GM23248 (cell line): ENCODE data around the gene CCND1. TPM values are rescaled to one million over a fixed set of nuclear protein-coding genes. Genes with fewer than 3 reads are reported as not detected.

Experiments
- DNase-seq: peaks from one replicate; pipeline ENCODE4 v3.0.0-alpha.2; 2015
- H2AFZ ChIP-seq: fragments of 200-600 bp; sonication (generic); 2 replicates; pipeline ENCODE4 v1.6.1; 2016; ENCODE audit warnings: antibody characterized with exemption
- H3F3A ChIP-seq: fragments of 200-600 bp; sonication (generic); 2 replicates; pipeline ENCODE4 v1.6.1; 2016; ENCODE audit warnings: mild to moderate bottlenecking, antibody characterized with exemption, mixed run types; ENCODE audit not compliant: insufficient read depth
- H3K27ac ChIP-seq: fragments of 200-600 bp; sonication (generic); 2 replicates; pipeline ENCODE4 v1.5.1; 2016; ENCODE audit warnings: mild to moderate bottlenecking
- H3K27me3 ChIP-seq: fragments of 200-600 bp; sonication (generic); replicated peaks from 2 replicates; pipeline ENCODE4 v1.6.1; 2016; ENCODE audit warnings: mild to moderate bottlenecking; ENCODE audit not compliant: insufficient read depth
- H3K36me3 ChIP-seq: fragments of 200-600 bp; sonication (generic); 2 replicates; pipeline ENCODE4 v1.6.1; 2016; ENCODE audit warnings: low read depth, mild to moderate bottlenecking
- H3K4me1 ChIP-seq: fragments of 200-600 bp; sonication (generic); 2 replicates; pipeline ENCODE4 v1.6.1; 2016; ENCODE audit warnings: mild to moderate bottlenecking; ENCODE audit not compliant: insufficient read depth
- H3K4me2 ChIP-seq: fragments of 200-600 bp; sonication (generic); one replicate; pipeline ENCODE4 v1.6.1; 2016; ENCODE audit warnings: mild to moderate bottlenecking; ENCODE audit not compliant: unreplicated experiment
- H3K4me3 ChIP-seq: fragments of 200-600 bp; sonication (generic); 2 replicates; pipeline ENCODE4 v1.5.1; 2016; ENCODE audit warnings: mild to moderate bottlenecking
- H3K79me2 ChIP-seq: fragments of 200-600 bp; sonication (generic); 2 replicates; pipeline ENCODE4 v1.6.1; 2016; ENCODE audit warnings: mild to moderate bottlenecking; ENCODE audit not compliant: insufficient read depth
- H3K9ac ChIP-seq: fragments of 200-600 bp; sonication (generic); 2 replicates; pipeline ENCODE4 v1.6.1; 2016; ENCODE audit warnings: mild to moderate bottlenecking
- H3K9me2 ChIP-seq: fragments of 200-600 bp; sonication (generic); 2 replicates; pipeline ENCODE4 v1.6.1; 2016; ENCODE audit warnings: mixed run types, mild to moderate bottlenecking, moderate library complexity; ENCODE audit not compliant: insufficient read depth
- H3K9me3 ChIP-seq: fragments of 200-600 bp; sonication (generic); one replicate; pipeline ENCODE4 v1.6.1; 2017; ENCODE audit warnings: low read depth
- H4K20me1 ChIP-seq: fragments of 200-600 bp; sonication (generic); 2 replicates; pipeline ENCODE4 v1.6.0; 2016; ENCODE audit not compliant: insufficient read depth
- EZH2 ChIP-seq: fragments of 200-600 bp; sonication (generic); IDR thresholded peaks from 2 replicates; pipeline ENCODE4 v1.6.1; 2018; ENCODE audit warnings: antibody characterized with exemption, mild to moderate bottlenecking; ENCODE audit not compliant: insufficient read depth, poor library complexity, severe bottlenecking
- EZH2phosphoT487 ChIP-seq: fragments of 200-600 bp; sonication (generic); IDR thresholded peaks from 2 replicates; pipeline ENCODE4 v1.6.1; 2018; ENCODE audit warnings: antibody characterized with exemption, moderate library complexity, mild to moderate bottlenecking, low read depth; ENCODE audit not compliant: insufficient read depth
- WGBS, 2 experiments: methylation state at CpG; one replicate each; pipeline ENCODE4 v1.1.6; 2015 to 2017; ENCODE audit warnings: low lambda C conversion rate in 2 of 2, low coverage in 1 of 2; ENCODE audit errors: missing lambda C conversion rate in 2 of 2; 5-methylcytosine and 5-hydroxymethylcytosine counted together
- in situ Hi-C: fragments of 300-500 bp; cut with MboI; formaldehyde crosslinking; loops from 2 replicates; pipeline ENCODE4 v1.15.0; 2020
- polyA plus RNA-seq: library from polyadenylated mRNA; unstranded; fragments of >200 nt; fragmentation: Nextera tagmentation; extraction: Ambion mirVana; gene quantifications from 2 replicates; pipeline ENCODE4 v1.2.1, GENCODE V29; 2016
- total RNA-seq: library from RNA; depleted of rRNA; stranded (reverse); fragments of >200 nt; shearing (Covaris generic); gene quantifications from 2 replicates; pipeline ENCODE4 v1.2.3, GENCODE V29; 2014

Gene CCND1
- total and polyA plus RNA-seq, 2 experiments from 2014 or later, result 695 to 1,097 TPM

- no peaks in the 10 kb centered on the region for H3K9me3 ChIP-seq
- H3K9me2 ChIP-seq, result no peaks in the 10 kb centered on the region
- H3K36me3 ChIP-seq, result peaks cover 43% of the 10 kb centered on the region
- in situ Hi-C loops, result loop anchor here (5.0 kb wide), 1 partner anchor 548 kb away; no protein-coding TSS in a partner anchor
- H3K4me3 ChIP-seq, result no peak overlapping the region
- DNase-seq, result peak; percentile 70
- H4K20me1 ChIP-seq, result peaks cover 11% of the 10 kb centered on the region
- no peak overlapping the region for H2AFZ ChIP-seq
- H3K9ac ChIP-seq, result no peak overlapping the region
- H3K27ac ChIP-seq, result peak overlapping the region; percentile 9
- 42 to 43% methylated on average over 27 of the region's 27 CpGs for WGBS, 2 experiments
- H3K4me2 ChIP-seq, result no peak overlapping the region
- H3K79me2 ChIP-seq, result peaks cover 11% of the 10 kb centered on the region
- H3F3A ChIP-seq, result peaks cover 61% of the 10 kb centered on the region
- TF ChIP-seq EZH2, result no peak
- no peak for TF ChIP-seq EZH2phosphoT487
- no peaks in the 10 kb centered on the region for H3K27me3 ChIP-seq
- no peaks in the 10 kb centered on the region for H3K4me1 ChIP-seq
Measured at GRCh38 chr11:69654660-69655478, 13.9 kb downstream of the CCND1 start.

GRCh38 chr11:69655479-69656428 is 14.8 kb downstream of the CCND1 start:
- in situ Hi-C loops, result loop anchor here (5.0 kb wide), 1 partner anchor 548 kb away; no protein-coding TSS in a partner anchor
- H3K27ac ChIP-seq, result peak overlapping the region; percentile 9; the same call in 1 of the 2 replicates
- DNase-seq, result peak; percentile 28

GRCh38 chr11:69656536-69657455 is 15.8 kb downstream of the CCND1 start:
- 81% methylated on average over 15 to 20 of the region's 20 CpGs for WGBS, 2 experiments
- Histone ChIP-seq H3K27ac (no peak overlapping the region), H3K36me3 (peaks cover 26% of the 10 kb centered on the region), H4K20me1 (peaks cover 5% of the 10 kb centered on the region), H3K27me3 (no peaks in the 10 kb centered on the region), H3K4me1 (no peaks in the 10 kb centered on the region), H3F3A (peaks cover 49% of the 10 kb centered on the region), H3K9me2 (no peaks in the 10 kb centered on the region), H3K9ac (no peak overlapping the region), H3K9me3 (no peaks in the 10 kb centered on the region), H2AFZ (no peak overlapping the region), H3K79me2 (no peaks in the 10 kb centered on the region; the same call in 1 of the 2 replicates), H3K4me3 (no peak overlapping the region), H3K4me2 (no peak overlapping the region)
- in situ Hi-C loops, result loop anchor here (5.0 kb wide), 1 partner anchor 549 kb away; no protein-coding TSS in a partner anchor
- DNase-seq, result peak; percentile 27
- TF ChIP-seq EZH2phosphoT487 (no peak), EZH2 (no peak)

More at GRCh38 chr11:69655479-69656428, 14.8 kb downstream of the CCND1 start:
- no peak overlapping the region for H3K9ac ChIP-seq
- H2AFZ ChIP-seq, result no peak overlapping the region
- peaks cover 60% of the 10 kb centered on the region for H3F3A ChIP-seq
- H3K9me3 ChIP-seq, result no peaks in the 10 kb centered on the region
- no peaks in the 10 kb centered on the region for H3K9me2 ChIP-seq
- peaks cover 2% of the 10 kb centered on the region for H3K79me2 ChIP-seq
- H3K4me2 ChIP-seq, result no peak overlapping the region
- H4K20me1 ChIP-seq, result peaks cover 11% of the 10 kb centered on the region
- 77 to 80% methylated on average over 19 of the region's 19 CpGs for WGBS, 2 experiments
- peaks cover 37% of the 10 kb centered on the region for H3K36me3 ChIP-seq
- H3K27me3 ChIP-seq, result no peaks in the 10 kb centered on the region
- no peak for TF ChIP-seq EZH2phosphoT487
- TF ChIP-seq EZH2, result no peak
- no peaks in the 10 kb centered on the region for H3K4me1 ChIP-seq
- no peak overlapping the region for H3K4me3 ChIP-seq
